Esophagus squamous epithelium (tissue), 4 donors: ENCODE results near the gene SH3PXD2A.

Experiments used
- CTCF ChIP-seq, 6 experiments: fragments of 450-650 bp in 4 of 6; fragments of 200-600 bp in 2 of 6; sonication (generic) in 2 of 6; IDR thresholded peaks; one replicate each; pipeline ENCODE4 v1.5.1; 2016 to 2019; ENCODE audit warnings: antibody characterized with exemption in 6 of 6, mild to moderate bottlenecking in 4 of 6, moderate library complexity in 4 of 6
- POLR2A ChIP-seq, 4 donors: fragments of 450-650 bp; IDR thresholded peaks; one replicate each; pipeline ENCODE4 v1.6.1; 2017; ENCODE audit warnings: antibody characterized with exemption in 4 of 4, mild to moderate bottlenecking in 4 of 4, moderate library complexity in 3 of 4

- no peak for TF ChIP-seq CTCF (IDR thresholded peaks at IDR 0.05)
- no peak for TF ChIP-seq POLR2A (IDR thresholded peaks at IDR 0.05)
Measured at GRCh38 chr10:103666762-103667150, 188.6 kb downstream of the SH3PXD2A start.
